Inflammatory macrophage treated with lipopolysaccharide for 4 hours (primary cell): ENCODE results near the gene MOCOS.
A peak's percentile ranks its signal among the peaks of the same experiment; 100 is the strongest.
"Not testable (repeated sequence)": the region's sequence is repeated elsewhere in the genome, so short reads cannot be mapped to it uniquely, and the experiment has no call there.

Experiments
- DNase-seq: peaks from one replicate; pipeline ENCODE4 v3.0.0-alpha.2; 2020

MOCOS gene

DNA sequence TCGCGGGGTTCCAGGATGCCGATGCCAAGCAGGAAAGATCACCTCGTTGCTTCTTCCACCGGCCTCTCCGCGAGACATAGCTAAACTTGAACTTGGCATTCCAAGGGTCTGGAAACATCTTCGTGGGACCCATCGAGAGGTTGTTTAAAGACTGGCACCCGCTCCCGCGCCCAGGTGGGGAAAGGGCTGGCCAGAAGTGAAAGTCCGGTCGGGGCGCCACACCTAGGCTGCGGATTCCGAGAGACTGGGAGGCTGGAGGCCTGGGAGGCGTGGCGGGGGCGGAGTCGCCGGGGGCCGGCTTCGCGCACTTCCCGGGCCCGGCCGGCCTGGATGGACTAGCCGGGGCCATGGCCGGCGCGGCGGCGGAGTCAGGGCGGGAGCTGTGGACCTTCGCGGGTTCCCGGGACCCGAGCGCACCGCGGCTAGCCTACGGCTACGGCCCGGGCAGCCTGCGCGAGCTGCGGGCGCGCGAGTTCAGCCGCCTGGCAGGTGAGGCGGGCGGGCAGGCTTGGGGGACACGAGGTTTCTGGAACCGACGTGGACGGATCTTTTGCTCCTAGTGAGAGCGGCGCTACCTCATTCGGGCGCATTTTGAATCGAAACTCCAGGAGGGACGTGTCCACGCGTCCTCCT is at the start of gene MOCOS:
Gene MOCOS (plus strand): TSS at position 305 of the 633 bp plus-strand sequence. CDS start 43 bp downstream, at position 348.
- peak; percentile 59 for DNase-seq

GRCh38 chr18:36139245-36139644 is 48.1 kb upstream of the MOCOS start:
- no peak for DNase-seq

DNA sequence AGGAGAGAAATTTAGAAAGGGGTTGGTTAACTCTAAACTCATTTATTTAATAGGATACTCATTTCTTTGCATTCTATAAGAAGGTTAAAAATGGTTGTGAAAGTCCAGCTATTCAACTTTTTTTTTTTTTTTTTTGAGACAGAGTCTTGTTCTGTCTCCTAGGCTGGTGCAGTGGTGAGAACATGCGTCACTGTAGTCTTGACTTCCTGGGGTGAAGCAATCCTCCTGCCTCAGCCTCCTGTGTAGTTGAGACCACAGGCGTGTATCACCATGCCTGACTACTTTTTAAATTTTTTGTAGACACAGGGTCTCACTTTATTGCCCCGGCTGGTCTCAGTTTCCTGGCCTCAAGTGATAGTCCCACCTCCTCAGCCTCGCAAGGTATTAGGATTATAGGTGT is 45.7 kb upstream of the MOCOS start:
- no peak for DNase-seq

DNA sequence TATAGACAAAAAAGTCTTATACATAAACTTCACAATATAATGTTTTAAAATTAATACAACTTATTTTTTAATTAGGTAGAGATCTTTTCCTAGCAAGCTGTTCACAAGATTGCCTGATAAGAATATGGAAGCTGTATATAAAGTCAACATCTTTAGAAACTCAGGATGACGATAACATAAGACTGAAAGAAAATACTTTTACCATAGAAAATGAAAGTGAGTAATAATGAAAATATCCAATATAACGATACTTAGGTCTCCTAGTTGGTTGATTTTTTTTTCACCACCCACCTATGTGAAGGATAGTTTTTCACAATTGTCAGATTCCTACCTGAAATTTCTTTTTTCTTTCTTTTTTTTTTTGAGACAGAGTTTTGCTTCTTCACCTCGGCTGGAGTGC is 44.5 kb upstream of the MOCOS start:
- no peak for DNase-seq

GRCh38 chr18:36143391-36143790 is 43.9 kb upstream of the MOCOS start:
- DNase-seq = no peak

DNA sequence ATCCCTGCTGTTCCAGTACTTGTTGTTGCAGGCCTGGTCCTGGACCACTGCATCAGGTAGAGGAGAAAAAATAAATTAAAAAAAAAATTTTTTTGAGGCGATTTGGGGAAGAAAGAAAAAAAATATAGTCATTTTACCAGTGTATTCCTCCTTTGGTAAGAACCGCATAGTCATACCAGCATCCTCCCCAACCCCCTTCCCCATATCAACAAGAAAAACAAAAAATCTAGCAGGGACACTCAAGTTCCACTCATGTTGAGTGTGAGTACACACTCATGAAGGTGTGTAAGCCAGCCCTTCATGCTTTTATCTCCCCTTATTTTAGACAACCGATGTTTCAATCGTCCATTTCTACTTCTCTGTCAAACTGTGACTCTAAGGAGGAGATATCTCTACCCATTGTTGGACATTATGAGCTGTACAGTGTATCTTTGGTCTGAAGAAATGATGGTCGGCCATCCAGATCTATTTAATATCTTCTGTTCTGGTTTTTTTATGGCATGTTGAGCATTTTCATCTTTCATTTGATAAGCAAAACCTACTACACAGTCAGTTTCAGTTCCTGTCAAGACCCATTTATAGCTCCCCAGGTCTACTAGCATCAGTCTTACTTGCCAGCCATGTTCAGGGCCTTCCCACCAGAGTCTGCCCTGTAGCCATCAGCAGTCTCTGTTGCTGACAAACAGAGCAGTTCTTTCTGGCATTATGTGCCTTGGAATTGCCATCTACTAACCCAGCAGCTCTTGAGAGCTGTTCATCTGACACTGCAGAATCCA is 37.6 kb upstream of the MOCOS start:
- no peak for DNase-seq

DNA sequence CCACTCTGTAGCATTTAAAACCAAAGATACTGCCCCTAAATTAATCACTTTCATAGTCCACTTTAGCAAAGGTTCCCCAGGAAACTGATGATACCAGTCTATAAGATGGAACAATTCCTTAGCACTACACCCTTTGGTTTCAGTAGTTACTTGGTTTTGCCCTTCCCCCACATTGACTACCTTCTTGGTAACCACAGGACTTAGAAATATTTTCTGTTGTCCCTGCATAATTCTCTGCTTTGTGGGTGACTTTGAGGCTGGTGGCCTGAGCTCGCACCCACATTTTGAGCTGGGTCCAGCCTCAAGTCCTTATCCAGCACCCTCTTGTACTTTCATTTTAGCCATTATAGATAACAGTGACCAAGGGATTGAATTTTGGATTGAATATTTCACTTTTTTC is 34.5 kb upstream of the MOCOS start:
- no peak for DNase-seq

- DNase-seq = no peak
These were observed 34.1 kb upstream of the MOCOS start for GRCh38 chr18:36153203-36153602.

DNA sequence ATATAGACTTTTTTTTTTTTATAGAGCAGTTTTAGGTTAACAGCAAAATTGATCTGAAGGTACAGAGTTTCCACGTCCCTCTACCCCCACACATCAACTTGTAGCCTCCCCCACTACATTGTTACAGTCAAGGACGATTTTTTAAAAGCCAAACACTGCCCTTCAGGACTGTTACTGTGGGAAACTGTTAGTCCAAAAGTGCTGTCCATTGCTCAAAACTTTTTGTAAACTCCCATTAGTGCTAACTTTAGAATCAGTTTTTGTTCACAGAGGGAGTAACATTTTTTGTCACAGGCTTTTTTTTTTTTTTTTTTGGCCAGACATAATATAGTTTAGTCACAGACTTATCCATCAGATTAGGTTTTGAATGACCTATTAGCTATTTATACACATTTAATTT is 33.5 kb upstream of the MOCOS start:
- no peak for DNase-seq

DNA sequence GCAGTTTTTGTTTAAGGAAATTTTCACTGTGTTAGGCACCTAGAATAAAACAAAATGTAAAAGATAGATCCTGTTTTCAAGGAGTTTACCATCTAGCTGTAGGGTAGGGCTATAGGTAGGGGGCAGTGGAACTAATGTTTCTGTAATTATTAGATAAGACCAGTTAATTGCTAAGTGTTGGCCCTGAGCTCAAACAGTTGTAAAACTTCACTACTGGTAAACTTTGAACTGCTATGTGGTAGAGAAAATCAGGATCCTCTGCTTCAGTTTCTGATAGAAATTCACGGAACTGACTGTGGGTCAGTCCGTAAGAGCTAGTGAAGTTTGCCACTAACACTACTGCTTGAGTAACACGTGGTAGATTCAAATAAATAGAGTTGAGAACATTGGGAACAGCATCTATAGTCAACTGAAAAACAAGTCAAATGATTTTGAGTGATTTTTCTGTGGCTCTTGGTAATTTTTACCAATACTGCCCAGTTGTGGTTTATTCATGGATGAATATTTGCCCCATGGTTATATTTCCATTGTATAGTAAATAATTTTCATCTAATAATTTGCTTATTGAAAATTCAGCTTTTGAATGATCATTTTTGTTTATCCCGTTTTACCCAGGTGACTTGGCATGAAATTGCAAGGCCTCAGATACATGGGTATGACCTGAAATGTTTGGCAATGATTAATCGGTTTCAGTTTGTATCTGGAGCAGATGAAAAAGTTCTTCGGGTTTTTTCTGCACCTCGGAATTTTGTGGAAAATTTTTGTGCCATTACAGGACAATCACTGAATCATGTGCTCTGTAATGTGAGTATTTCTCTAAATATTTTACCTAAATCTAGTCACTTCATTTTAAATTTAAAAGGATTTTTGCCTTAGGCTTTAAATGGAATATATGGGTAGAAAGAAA is 31.2 kb upstream of the MOCOS start:
- no peak for DNase-seq

DNA sequence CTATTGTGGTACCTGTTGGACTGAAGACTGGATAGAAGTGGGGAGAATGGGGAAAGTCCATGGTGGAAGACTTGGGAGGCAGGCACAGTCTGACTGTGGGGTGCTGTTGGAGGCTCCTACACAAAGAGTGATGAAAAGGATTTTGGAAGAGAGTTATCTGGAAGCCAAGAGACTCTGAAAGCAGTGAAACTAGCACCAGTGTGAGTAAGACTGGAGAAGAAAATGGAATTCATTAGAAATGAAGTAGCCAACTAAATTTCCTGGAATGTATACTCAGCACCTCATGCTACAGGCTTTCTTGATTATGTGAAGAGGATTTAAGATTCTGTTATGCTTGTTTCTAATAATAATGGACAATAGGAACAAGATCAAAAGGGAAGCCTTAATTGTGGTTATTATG is 29.9 kb upstream of the MOCOS start:
- DNase-seq = no peak

DNA sequence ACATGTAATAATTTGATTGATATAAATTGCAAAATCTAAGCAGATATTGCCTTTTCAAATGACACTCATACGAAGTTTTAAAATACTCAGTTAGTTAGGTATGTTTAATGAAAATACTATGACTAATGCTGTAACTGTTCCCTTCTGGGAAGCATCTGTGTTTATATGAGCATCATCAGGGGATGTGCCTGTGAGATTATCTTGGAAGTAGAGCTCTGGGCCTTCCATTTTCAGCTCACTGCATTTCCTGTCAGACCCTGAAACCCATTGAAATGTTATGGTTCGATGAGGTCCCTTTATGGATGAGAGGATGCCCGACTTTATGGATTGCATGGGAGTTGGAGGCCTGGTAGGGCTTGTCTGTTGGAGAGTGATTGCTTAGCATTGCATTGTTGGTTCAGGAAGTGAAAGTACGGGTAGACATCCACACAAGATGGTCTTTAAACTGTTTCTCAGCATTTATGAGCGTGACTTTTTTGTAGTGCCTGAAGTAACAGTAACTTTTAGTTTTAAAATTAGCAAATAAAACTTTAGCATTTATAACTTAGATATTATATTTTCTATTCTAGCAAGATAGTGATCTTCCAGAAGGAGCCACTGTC is 28.9 kb upstream of the MOCOS start:
- DNase-seq = no peak

DNA sequence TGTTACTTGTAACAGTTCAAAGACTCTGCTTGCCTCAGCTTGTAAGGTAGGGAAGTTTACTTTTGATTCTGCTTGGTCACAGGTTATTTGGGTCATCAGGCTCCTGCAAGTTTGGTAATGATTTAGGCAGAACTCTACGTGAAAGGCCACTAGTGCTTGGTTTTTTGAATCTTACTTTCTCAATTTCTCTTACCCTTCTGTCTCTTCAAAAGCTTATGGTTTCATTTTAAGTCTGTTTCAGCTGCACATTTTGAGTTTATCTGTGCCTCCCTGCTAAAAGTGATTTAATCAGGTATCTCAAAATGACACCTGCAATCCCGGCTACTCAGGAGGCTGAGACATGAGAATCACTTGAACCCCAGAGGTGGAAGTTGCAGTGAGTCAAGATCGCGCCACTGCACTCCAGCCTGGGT is 26.3 kb upstream of the MOCOS start:
- no peak for DNase-seq

GRCh38 chr18:36162981-36163380 is 24.3 kb upstream of the MOCOS start:
- DNase-seq = no peak

- no peak for DNase-seq
These were observed 19.5 kb upstream of the MOCOS start for GRCh38 chr18:36167692-36168218.

DNA sequence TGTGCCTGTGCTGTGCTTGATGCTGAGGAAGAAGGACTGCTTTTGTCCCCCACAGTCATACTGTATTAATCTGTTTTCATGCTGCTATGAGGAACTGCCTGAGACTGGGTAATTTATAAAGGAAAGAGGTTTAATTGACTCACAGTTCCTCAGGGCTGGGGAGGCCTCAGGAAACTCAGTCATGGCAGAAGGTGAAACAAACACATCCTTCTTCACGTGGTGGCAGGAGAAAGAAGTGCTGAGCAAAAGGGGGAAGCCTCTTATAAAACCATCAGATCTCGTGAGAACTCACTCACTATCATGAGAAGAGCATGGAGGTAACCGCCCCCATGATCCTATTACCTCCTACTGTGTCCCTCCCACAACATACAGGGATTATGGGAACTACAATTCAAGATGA is 19.0 kb upstream of the MOCOS start:
- DNase-seq = not testable (repeated sequence)

DNA sequence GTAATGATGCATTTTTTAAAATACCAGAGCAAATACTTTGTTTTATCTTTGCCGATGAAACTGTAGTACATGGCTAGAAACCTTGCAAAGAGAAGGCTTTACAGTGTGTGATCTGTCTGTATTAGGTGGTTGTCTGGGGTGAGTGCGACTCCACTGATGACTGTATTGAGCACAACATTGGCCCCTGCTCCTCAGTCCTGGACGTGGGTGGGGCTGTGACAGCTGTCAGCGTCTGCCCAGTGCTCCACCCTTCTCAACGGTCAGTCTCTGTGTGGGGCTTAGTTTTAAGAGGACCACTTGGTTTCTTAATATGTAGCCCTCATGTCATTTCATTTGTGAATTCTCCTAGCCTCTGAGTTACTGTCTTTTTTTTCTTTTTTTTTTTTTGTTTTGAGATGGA is 17.4 kb upstream of the MOCOS start:
- no peak for DNase-seq

GRCh38 chr18:36175481-36175880 is 11.8 kb upstream of the MOCOS start:
- DNase-seq = no peak

GRCh38 chr18:36176177-36176584 is 11.1 kb upstream of the MOCOS start:
- no peak for DNase-seq

DNA sequence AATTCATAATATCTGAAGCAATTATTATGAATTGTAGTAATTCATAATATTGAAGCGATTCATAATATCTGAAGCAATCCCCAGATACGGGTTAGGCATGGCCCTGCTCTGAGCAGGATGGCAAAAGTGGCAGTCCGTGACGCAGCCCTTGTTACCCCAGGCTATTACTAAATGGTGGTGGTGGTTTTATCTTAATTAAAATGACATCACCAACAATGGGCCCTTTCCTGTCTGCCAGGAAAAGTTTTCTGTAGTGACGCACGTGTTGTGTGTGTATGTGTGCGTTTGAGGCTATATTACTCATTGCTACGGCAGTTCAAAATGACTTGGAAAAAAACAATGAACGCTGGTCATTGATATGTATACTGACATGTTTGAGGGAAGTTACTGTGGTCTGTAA is 10.6 kb upstream of the MOCOS start:
- DNase-seq = no peak

GRCh38 chr18:36177913-36178312 is 9.4 kb upstream of the MOCOS start:
- DNase-seq = no peak

- DNase-seq = peak; percentile 9
These were observed 7.5 kb upstream of the MOCOS start for GRCh38 chr18:36179562-36180355.
